Measurements from ENCODE around the gene PI4KA.
"Not testable (repeated sequence)": the region's sequence is repeated elsewhere in the genome, so short reads cannot be mapped to it uniquely, and the experiment has no call there.

The PI4KA gene

DNA sequence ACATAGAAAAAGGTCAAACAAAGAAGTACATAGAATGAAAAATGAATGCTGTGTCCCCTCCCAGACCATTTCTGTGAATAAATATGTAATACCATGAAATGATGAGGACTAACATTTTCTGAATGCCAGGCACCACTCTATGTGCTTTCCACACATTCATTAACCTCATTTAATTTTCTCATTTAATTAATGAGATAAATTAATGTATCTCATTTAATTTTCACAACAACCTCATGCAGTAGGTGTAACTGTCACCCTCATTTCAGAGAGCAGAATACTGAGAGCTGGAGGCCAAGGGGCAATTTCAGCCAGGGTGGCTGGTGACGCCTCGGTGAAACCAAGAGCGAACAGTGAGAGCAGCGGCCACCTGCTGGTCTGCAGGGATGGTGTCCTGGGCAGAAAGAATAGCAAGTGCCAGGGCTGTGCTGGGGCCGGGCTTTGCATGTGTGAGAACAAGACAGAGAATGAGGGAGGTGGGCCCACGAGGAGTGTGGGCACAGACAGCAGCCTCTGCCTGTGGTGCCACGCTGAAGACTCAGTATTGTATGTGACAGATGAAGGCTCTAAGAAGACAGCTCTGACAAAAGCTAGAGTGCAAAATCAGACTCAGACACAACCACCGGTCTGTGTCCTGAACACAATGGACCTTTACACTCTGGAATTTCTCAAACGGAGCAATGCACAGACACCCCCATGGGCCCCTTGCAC lies 86.5 kb downstream of the PI4KA start:
- DNase-seq = no peak

DNA sequence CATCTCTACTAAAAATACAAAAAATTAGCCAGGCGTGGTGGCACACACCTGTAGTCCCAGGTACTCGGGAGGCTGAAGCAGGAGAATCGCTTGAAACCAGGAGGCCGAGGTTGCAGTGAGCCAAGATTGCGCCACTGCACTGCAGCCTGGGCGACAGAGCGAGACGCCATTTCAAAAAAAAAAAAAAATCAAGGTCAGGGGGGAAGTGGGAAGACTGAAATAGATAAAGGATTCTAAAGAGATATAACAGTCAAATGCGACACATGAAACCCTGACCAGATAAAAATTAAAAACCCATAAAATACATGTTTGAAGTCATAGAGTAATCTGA lies 89.2 kb downstream of the PI4KA start:
- not testable (repeated sequence) for DNase-seq

DNA sequence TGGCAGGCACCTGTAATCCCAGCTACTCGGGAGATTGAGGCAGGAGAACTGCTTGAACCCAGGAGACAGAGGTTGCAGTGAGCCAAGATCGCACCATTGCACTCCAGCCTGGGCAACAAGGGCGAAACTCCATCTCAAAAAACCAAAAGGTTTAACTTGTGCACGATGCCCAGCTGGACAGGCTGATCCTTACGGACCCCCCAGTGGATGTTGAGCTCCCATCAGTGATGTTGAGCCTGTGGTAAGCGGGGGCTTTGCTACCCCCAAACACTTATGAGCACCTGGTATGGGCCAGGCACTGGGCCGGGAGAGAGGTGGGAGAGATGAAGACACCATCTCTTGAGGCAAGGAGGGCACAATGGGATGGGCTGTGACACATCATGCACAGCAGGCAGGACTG lies 92.1 kb downstream of the PI4KA start:
- DNase-seq = no peak

DNA sequence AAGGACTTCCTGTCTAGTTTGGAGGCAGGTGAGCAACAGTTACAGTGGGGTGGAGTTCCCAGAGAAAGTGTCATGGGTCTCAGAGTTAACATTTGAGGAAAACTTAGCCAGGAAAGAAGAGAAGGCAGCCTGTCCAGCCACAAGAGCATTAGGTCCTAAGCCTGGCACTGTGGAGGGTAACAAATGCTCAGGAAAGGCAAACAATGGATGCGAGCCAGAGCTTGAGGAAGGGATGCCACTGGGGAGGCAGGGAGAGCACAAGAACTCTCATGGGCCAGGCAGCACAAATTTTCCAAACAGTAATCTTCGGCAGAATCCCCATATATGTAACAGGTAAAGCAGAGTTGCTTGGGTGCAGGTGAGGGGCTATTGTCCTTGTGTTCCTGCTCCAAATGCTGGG lies 92.7 kb downstream of the PI4KA start:
- no peak for DNase-seq

DNA sequence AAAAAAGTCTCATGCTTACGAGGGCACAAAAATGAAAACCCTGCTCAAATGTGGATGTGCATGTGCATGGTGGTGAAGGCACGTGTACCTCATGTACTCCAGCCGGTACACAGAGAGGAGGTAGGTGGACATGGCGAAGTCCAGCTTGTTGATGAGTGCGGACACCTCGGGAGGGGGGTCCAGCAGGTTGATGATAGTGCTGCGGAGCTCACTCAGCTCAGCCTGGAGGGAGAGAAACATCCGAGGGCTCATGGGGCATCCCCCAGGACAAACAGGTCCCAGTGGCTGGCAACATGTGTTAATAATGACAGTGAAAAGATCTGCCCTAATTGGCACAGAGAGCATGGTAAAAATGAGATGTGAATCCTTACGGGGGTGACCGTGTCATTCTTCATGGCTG lies 93.9 kb downstream of the PI4KA start:
- no peak for DNase-seq

DNA sequence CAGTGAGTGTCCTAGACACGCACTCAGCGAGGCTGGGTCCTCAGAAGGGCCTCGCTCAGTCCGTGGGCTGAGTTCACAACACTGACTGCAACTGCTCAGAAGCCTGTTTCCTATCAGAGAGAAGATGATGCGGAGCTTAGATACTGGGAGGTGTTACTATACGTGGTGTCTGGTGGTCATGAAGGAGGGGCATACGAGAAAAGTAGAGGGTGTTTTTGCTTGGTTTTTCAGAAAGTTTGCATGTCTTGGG lies 94.2 kb downstream of the PI4KA start:
- DNase-seq = no peak

DNA sequence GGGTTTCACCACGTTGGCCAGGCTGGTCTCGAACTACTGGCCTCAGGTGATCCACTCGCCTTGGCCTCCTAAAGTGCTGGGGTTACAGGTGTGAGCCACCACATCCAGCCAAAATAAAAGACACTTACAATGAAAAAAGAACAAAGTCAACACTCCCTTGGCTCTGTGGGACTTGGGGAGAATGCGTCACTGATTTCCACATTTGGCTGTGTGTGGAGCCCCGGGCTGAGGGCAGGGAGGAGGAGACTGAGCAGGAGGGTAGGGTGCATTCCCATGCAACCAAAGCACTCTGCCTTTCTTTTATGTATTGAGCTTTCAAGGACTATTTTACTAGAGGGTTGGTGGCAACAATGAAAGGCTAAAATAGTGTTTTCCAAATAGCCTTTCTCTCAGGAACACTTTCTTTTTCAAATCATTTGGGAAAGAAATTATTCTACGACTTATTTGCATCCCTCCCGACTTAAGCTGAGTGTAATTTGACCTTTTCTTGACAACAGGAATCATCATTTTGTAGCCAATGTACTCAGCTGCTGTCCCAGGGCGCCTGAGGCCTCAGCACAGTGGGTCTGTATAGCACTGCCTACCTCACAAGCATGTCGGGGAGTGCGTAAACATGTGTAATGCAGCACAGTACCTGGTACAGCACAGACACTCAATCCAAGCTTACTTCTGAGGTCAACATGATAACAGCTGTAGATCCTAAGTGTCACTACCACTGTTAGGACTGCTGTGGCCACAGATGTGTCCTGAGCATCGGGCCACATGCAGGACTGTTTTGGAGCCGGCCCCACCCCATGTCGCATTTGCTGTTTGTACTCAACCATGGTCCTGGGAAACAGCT lies 94.8 kb downstream of the PI4KA start:
- DNase-seq = no peak

DNA sequence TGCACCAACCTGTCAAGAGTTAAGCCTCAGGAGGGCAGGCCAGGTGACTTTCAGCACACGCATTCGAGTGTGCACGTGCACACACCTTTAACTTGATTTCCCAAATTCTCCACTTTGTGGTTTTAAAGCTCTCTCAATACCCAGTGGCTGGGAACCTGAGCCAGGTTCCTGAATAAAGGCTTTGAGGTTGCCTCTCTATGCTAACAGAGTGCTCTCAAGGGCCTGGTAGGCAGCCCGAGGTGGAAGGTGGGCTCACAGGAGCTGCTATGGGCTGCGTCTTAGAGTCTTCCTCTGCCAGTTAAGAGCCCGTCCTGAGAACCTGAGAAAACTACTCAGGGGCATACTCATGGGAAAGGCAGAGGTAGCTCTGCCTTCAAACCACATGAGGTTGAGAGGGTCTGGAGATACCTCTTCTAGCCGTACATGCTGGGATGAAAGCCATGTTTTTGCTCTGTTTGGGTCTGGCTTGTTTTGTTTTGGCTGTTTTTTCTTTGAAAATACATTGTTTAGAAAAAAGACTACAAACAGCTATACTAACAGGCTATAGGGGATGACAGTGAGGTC lies 96.3 kb downstream of the PI4KA start:
- no peak for DNase-seq

DNA sequence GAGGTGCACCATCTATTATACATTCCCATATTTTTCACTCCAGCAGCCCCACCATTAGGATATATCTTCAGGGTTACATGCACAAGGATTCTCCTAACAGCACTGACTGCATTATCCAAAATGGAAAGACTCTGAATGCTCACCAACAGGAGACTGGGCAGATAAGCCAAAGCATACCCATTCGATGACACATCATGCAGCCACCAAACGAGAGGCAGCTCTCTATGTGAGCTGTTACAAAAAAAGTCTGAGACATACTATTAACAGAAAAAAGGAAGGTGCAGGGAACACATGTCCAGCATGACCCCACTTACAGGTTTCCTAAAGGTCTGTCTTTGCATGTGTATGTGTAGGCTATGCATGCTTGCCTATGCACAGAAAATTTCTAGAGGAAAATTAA lies 97.1 kb downstream of the PI4KA start:
- no peak for DNase-seq

DNA sequence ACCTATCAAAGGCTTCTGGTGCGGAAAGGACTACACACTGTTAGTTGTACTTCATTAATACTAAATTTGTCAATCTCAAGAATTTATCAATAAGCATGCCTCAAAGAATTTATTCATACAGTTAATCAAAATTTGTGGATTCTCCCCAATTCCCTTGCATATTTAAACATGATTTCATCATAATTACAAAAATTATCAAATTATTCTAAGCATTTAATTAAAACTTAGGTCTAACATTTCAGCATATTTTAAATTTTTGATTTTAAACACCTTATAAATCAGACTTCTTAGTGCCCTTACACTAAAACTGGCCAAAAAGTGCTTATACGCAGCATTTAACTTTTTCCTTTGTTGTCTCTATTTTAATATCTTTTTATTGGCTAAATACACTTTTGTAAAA lies 98.5 kb downstream of the PI4KA start:
- no peak for DNase-seq

DNA sequence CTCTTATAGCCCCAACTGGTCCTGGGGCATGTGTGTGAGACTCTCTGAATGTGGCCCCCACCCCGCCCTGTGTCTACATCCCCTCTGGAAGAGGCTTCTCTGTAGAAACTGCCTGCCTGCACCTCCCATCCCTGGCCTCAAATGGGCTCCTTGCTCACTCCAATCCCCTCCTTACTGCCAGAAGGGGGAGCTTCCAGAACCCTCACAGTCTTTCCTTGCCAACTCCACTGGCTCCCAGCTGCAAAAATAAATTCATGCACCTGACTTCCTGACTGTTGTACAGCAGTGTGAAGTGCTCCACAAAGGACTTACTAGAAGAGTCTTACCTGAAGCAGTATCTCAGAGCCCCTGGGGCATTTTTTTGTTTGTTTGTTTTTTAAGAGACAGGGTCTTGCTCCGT lies 99.9 kb downstream of the PI4KA start:
- DNase-seq = no peak

DNA sequence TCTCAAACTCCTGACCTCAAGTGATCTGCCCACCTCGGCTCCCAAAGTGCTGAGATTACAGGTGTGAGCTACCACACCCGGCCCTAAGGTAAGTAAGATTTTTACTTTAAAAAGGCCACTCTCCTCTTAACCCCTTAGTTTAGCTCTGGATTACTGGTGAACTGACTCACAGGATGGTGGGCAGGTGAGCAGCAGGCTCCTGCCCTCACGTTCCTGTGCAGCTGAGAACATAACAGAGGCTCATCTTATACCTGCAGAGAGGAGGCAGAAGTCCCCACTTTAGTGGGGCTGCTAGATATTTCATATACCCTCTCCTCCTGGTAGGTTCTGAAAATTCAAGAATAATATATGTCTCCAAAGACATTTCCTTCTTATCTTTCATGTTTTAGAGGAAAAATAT lies 101.8 kb downstream of the PI4KA start:
- no peak for DNase-seq

DNA sequence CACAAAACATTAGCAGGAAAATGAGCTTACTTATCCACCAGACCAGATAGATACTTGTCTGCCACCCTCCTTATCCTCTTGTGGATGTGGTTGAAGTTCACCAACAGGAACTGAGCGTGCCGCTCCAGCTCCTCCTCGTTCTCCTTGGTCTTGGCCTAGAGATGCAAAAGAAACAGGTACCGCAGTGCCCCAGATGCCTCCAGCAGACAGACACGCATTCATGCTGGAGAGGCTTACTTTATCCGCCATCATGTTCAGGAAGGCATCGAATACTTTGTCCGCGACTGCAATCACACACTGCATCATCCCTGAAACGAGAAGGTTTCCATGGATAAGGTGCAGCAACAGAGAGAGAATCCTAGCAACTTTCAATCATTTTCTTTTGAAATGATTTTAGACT lies 105.7 kb downstream of the PI4KA start:
- no peak for DNase-seq

DNA sequence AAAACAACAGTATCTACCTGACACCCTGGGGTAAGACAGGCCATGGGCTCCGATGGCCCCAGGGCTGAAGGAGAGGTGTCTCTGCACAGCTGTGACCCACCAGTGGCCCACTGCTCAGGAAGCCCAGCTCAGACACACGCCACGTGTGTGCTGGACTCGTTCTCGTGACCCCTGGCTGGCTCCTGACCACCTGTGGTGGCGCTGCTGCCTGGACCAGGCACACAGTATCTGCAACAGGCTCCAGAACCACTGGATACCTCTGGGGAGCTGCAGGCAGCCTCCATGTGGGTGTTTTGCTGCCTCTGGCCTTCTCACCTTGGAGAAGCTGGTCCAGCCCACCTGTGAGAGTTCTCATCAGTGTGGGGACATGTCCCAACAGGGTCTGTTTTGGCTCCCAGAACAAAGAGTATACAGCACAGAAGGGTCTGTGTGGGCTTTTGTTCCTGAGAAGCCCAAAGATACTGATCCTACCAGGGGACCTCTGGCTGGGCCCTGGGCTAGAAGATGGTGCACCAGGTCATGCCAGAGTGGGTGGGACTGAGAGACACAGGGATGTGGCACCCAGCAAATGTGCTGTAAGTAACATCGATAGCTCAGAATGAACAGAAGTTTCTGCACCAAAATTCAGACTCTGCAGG lies 106.4 kb downstream of the PI4KA start:
- no peak for DNase-seq

DNA sequence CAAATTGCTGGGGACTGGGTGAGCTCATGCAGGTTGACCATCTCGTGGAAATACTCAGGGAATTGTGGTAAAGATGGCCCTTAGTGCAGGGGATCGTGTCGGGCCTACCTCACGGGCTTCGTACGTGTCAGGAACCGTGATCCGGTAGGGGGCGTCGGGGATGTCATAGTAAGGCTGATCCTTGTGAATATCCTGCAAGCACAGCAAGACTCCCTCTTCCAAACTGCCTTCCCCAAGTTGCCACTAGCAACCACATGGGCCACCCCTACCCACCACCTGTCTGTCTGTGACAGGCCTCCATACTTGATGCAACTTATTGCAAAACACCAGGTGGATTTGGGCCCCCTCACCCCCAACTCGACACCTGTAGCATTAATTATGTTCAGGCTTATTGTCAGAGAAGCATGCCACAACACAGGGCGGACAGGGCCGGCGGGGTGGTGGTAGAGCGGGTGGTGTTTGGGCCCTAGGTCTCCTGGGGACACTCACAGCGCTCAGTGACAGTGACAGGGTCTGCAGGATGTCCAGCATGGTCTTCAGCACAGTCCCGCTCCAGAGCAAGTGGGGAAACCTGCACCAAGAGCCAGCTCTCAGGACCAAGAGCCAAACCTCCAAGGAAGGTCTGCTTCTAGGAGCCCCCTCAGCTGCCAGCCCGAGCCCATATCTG lies 107.3 kb downstream of the PI4KA start:
- DNase-seq = no peak

DNA sequence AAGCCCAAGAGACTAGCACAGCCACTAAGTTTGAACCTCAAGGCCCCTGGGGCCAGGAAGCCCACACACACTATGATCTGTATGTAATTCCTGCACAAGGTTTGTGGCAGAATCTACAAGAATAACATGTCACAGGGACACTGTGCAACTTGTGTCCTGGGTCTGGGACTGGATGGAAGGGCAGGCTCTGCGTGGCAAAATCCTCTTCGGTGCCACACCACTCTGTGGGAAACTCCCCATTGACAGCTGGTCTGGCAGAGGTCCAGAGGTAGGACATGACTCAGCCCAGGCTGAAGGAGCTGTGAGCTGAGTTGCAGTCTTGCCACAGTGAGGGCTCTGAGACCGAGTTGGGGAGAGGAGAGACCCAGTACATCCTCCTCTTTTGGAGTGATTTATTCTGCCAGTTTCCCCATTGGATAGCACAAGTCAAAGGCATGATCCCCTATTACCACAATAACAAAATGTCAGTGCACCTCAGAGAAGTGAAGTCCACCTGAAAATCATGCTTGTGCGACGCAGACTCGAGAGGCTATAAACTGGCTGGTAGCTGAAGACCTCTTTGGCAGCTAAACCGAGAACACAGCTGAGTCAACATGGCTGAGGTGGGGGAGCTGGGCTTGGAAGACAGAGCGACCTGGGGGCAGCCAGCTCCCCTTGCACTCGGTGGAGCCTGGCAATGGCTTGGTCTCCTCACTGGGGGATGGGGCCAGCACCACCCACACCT lies 108.0 kb downstream of the PI4KA start:
- DNase-seq = no peak

DNA sequence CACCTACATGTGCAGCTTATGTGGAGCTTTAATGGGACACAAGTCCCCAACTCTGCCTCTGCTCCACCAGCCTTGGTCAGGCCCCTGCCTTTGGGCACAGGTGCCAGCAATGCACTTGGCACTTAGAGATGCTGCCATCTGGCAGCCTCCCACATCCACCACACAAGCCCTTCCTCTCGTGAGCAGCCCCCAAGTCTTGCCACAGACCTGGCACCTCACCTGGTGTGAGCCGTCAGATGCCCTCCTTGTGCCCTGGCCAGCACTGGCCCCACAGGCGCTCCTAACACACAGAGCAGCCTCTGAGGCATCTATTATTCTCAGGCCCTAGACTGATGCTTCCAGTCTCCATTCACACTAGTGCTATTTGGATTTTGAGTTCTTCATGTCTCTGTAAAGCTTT lies 109.2 kb downstream of the PI4KA start:
- DNase-seq = no peak

DNA sequence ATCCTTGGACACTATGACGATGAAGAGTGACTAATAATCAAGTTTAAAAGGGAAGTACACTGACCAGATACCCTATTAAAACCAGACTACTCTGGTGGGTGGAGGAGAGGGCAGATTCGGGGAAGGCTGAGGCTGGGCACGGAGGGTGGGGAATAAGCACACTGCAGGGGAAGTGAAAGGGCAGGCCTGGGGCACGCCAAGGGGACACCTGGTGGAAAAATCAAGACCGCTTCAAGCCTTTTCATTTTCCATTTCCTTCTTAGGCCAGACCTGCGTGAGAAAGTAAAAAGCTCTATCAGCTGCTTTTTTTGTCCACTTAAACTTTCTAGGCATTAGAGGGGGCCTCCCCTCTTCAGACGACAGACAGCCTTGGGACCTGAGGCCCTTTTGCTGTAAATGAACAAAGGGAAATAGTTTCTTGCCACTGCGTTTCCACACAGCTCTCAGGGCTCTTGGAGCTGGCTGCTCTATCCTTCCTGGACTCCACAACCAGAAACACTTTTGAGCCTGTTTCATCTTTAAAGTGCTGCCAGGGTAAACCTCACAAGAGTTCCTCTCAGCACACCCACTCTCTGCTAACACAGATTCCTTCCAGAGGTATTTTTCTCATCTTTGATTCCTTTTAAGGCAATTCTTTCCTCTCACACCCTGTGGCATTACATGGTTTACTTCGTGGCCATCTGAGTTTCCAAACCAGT lies 109.7 kb downstream of the PI4KA start:
- DNase-seq = no peak

DNA sequence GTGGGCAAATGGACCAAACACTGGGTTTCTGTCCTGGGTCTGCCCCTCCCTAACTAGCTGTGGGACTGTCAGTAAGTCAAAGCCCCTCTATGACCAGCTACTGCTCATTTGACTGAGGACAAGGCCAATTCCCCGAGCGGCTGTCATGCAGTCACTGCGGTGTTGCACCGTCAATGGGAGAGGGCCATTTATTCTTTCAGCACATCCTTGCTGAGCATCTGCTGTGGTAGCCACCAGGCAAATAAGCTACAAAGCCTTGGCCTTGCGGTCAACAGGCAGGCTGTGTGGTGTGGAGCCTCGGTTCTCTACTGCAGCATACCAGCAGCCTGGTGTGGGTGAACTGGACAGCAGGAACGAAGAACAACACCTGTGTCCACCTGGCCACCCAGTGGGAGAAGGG lies 110.5 kb downstream of the PI4KA start:
- no peak for DNase-seq

DNA sequence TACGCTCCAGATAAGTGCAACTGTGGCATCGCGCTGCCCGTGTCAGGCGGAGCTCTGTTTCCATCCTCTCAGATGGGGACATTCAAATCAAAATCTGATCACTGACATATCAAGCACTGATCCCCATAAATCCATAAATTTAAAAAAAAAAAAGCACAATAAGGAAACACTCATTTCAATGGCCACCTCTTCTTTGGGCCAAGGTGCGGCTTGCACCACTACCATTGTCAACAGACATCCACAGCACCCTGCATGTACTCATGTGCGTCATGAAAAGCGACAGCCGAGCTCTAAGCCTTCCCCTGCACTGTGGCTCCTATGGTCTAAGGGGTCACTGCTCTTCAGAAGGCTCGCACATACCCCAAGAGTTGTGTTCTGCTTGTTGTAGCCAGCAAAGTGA lies 111.4 kb downstream of the PI4KA start:
- DNase-seq = no peak

DNA sequence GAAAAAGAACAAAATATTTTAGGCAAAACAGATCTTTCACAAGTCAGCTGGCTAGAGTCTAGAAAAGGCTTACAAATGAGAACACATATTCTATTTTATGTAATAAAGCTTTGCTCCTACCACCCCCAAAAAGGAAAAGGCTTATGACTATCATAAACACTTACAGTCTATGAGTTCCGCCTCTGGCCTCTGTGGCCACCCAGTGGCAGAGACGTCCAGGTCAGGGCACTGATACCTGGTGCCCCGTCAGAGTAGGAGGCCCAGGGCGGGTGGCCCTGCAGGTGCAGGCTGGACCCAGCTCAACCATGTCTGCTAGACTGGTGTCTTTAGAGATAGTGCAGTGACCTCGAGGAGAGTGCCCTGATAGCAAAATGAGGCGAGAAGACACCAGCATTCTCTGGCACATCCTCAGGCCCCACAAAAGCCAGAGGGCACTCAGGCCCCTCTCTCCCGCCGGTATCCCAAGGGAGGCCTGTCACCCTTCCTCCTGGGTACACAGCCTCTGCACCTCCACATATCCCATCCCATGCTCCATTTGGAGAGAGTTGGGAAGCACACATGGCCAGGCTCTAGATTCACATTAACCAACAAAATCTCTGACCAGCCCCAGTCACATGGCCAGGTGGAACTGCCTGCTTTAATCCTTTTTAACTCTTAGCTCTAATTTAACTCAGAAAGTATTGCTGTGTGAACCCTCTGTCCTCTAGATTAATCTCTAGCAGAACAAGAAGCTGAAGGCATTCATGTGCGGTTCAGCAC lies 112.0 kb downstream of the PI4KA start:
- no peak for DNase-seq

DNA sequence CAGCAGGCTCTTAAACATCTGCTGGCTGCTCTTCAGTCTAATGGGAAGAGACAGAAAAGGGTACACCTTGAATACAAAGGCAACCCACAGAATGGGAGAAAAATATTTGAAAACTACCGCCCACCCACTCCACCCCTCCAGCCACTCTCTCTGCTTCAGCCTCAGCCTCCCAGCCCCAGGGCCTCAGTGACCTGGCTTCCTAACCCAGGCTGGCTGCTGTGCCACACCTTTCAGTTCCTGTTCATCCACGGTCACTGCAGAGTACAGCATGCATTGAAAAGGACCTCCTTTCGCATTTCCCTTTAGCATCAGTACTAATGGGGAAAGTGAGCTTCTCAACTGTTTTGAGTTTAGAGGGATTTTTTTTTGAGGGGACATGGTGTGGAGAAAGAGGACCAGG lies 113.5 kb downstream of the PI4KA start:
- DNase-seq = no peak
